SK-N-SH (cell line): ENCODE results near the gene ALDH5A1. TPM values are rescaled to one million over a fixed set of nuclear protein-coding genes. Genes with fewer than 3 reads are reported as not detected.

Experiments
- CTCF ChIA-PET: fragments of 300-600, 350-600 bp; formaldehyde crosslinking; extraction: SDS; loops from one replicate; lab custom pipeline; 2021; lab: Yijun Ruan, JAX
- POLR2A ChIA-PET: fragments of 350-600 bp; sonication (Branson Sonifier 250); formaldehyde crosslinking; extraction: SDS; loops from one replicate; lab custom pipeline; 2020; ENCODE audit warnings: antibody characterized with exemption, inconsistent platforms; lab: Yijun Ruan, JAX
- DNase-seq: peaks from one replicate; pipeline ENCODE4 v3.0.0; 2012
- H2AFZ ChIP-seq: fragments of 200-600 bp; sonication (generic); 2 replicates; pipeline ENCODE4 v1.8.1; 2016; ENCODE audit warnings: antibody characterized with exemption, mild to moderate bottlenecking, low read depth
- H3F3A ChIP-seq: fragments of 200-600 bp; sonication (generic); replicated peaks from 2 replicates; pipeline ENCODE3; 2016; ENCODE audit warnings: antibody characterized with exemption, mild to moderate bottlenecking; ENCODE audit not compliant: insufficient read depth
- H3K27ac ChIP-seq, 2 experiments: fragments of 200-500 bp in 1 of 2; fragments of 200-600 bp in 1 of 2; sonication (Bioruptor generic) in 1 of 2; sonication (generic), shearing (Covaris generic) in 1 of 2; 2 replicates each; pipeline versions ENCODE4 v1.5.1 to v1.6.1; 2014 to 2016; ENCODE audit warnings: low read depth in 2 of 2, inconsistent platforms in 1 of 2, low read length in 1 of 2, mild to moderate bottlenecking in 1 of 2, mixed read lengths in 1 of 2
- H3K27me3 ChIP-seq: fragments of 200-600 bp; sonication (generic), shearing (Covaris generic); 2 replicates; pipeline ENCODE4 v1.6.1; 2016; ENCODE audit warnings: mixed run types; ENCODE audit not compliant: insufficient read depth
- H3K36me3 ChIP-seq, 2 experiments: fragments of 200-500 bp in 1 of 2; fragments of 200-600 bp in 1 of 2; sonication (Bioruptor generic) in 1 of 2; sonication (generic) in 1 of 2; replicated peaks in 1 of 2; 2 replicates each; pipeline versions ENCODE3 to v1.5.1; 2014 to 2016; ENCODE audit warnings: low read length in 1 of 2, mild to moderate bottlenecking in 1 of 2; ENCODE audit not compliant: insufficient read depth in 2 of 2, control insufficient read depth in 1 of 2
- H3K4me1 ChIP-seq, 2 experiments: fragments of 200-500 bp in 1 of 2; fragments of 200-600 bp in 1 of 2; sonication (Bioruptor generic) in 1 of 2; sonication (generic), shearing (Covaris generic) in 1 of 2; 2 replicates each; pipeline versions ENCODE4 v1.5.1 to v1.6.1; 2014 to 2016; ENCODE audit warnings: low read depth in 1 of 2, low read length in 1 of 2, mixed run types in 1 of 2; ENCODE audit not compliant: insufficient read depth in 2 of 2, control insufficient read depth in 1 of 2
- H3K4me2 ChIP-seq: fragments of 200-600 bp; sonication (generic), shearing (Covaris generic); 2 replicates; pipeline ENCODE4 v1.6.1; 2017; ENCODE audit warnings: mixed run types
- H3K4me3 ChIP-seq, 2 experiments: fragments of 200-500 bp in 1 of 2; fragments of 200-600 bp in 1 of 2; sonication (Bioruptor generic) in 1 of 2; sonication (generic), shearing (Covaris generic) in 1 of 2; 2 replicates each; pipeline versions ENCODE4 v1.5.1 to v1.8.1; 2014 to 2016; ENCODE audit warnings: low read depth in 2 of 2, inconsistent platforms in 1 of 2, low read length in 1 of 2, mild to moderate bottlenecking in 1 of 2, mixed read lengths in 1 of 2, moderate library complexity in 1 of 2
- H3K79me2 ChIP-seq: fragments of 200-600 bp; sonication (generic); 2 replicates; pipeline ENCODE4 v1.8.1; 2017; ENCODE audit warnings: mild to moderate bottlenecking; ENCODE audit not compliant: insufficient read depth
- H3K9ac ChIP-seq: fragments of 200-600 bp; sonication (generic); 2 replicates; pipeline ENCODE4 v1.6.1; 2017; ENCODE audit warnings: mixed run types
- H3K9me2 ChIP-seq: fragments of 200-600 bp; sonication (generic); 2 replicates; pipeline ENCODE4 v1.6.1; 2017; ENCODE audit warnings: mixed run types
- H3K9me3 ChIP-seq: fragments of 200-600 bp; sonication (generic); 2 replicates; pipeline ENCODE4 v1.6.1; 2017; ENCODE audit warnings: mixed run types, mild to moderate bottlenecking, moderate library complexity
- H4K20me1 ChIP-seq: fragments of 200-600 bp; sonication (generic); 2 replicates; pipeline ENCODE4 v1.6.1; 2017; ENCODE audit warnings: mild to moderate bottlenecking, mixed run types; ENCODE audit not compliant: insufficient read depth
- EZH2phosphoT487 ChIP-seq: fragments of 200-600 bp; sonication (generic); IDR thresholded peaks from 2 replicates; pipeline ENCODE4 v1.6.1; 2017; ENCODE audit warnings: low read depth, mixed run types, mild to moderate bottlenecking, antibody characterized with exemption, moderate library complexity, borderline replicate concordance
- FOSL2 ChIP-seq: IDR thresholded peaks from 2 replicates; pipeline ENCODE4 v1.4.0; 2012; ENCODE audit warnings: low read depth, mild to moderate bottlenecking, moderate library complexity, borderline replicate concordance
- GABPA ChIP-seq: IDR thresholded peaks from 2 replicates; pipeline ENCODE4 v1.4.0; 2012; ENCODE audit warnings: low read depth, mild to moderate bottlenecking
- GATA2 ChIP-seq: sonication (generic); formaldehyde crosslinking; IDR thresholded peaks from 2 replicates; pipeline ENCODE4 v1.5.0; 2020; ENCODE audit warnings: mild to moderate bottlenecking, missing genetic modification reagents
- MEF2A ChIP-seq: IDR thresholded peaks from 2 replicates; pipeline ENCODE4 v1.4.0; 2012; ENCODE audit warnings: low read depth, borderline replicate concordance
- POLR2AphosphoS5 ChIP-seq: IDR thresholded peaks from 2 replicates; pipeline ENCODE4 v1.6.1; 2012; ENCODE audit warnings: low read depth, low read length
- RAD21 ChIP-seq: IDR thresholded peaks from 2 replicates; pipeline ENCODE4 v1.6.1; 2012; ENCODE audit warnings: mild to moderate bottlenecking, low read length
- RCOR1 ChIP-seq: fragments of 150-350 bp; IDR thresholded peaks from 2 replicates; pipeline ENCODE4 v1.6.1; 2017; ENCODE audit warnings: antibody characterized with exemption, low read length
- RXRA ChIP-seq: IDR thresholded peaks from 2 replicates; pipeline ENCODE4 v1.4.0; 2012; ENCODE audit warnings: low read depth, mild to moderate bottlenecking, borderline replicate concordance
- SIN3A ChIP-seq: IDR thresholded peaks from 2 replicates; pipeline ENCODE4 v1.6.1; 2012; ENCODE audit warnings: low read depth, mild to moderate bottlenecking, low read length, moderate library complexity, borderline replicate concordance
- SMC3 ChIP-seq: IDR thresholded peaks from 2 replicates; pipeline ENCODE4 v1.6.1; 2012; ENCODE audit warnings: low read depth, low read length, improper control_type of control experiment
- TAF1 ChIP-seq: IDR thresholded peaks from 2 replicates; pipeline ENCODE4 v1.6.1; 2012; ENCODE audit warnings: low read depth, mild to moderate bottlenecking, low read length, moderate library complexity, borderline replicate concordance
- TEAD4 ChIP-seq: IDR thresholded peaks from 2 replicates; pipeline ENCODE4 v1.4.0; 2012; ENCODE audit warnings: mild to moderate bottlenecking, borderline replicate concordance; ENCODE audit not compliant: insufficient read depth
- YY1 ChIP-seq: IDR thresholded peaks from 2 replicates; pipeline ENCODE4 v1.4.0; 2012; ENCODE audit warnings: low read depth, mild to moderate bottlenecking
- WGBS: methylation state at CpG from one replicate; pipeline ENCODE4 v1.1.6; 2017; ENCODE audit warnings: low lambda C conversion rate; 5-methylcytosine and 5-hydroxymethylcytosine counted together
- polyA plus RNA-seq, 3 experiments: library from polyadenylated mRNA; depleted of rRNA; stranded (reverse); fragments of >200 nt; gene quantifications; 2 replicates each; pipeline ENCODE4 v1.2.3, GENCODE V29; 2012
- TF ChIP-seq, protein P1 (sequence below): IDR thresholded peaks from 2 replicates; pipeline ENCODE4 v1.4.0; 2012; ENCODE audit warnings: low read depth
- TF ChIP-seq, protein P2 (sequence below): IDR thresholded peaks from 2 replicates; pipeline ENCODE4 v1.4.0; 2012; ENCODE audit warnings: low read depth, borderline replicate concordance
- TF ChIP-seq, protein P3 (sequence below): IDR thresholded peaks from 2 replicates; pipeline ENCODE4 v1.6.1; 2012; ENCODE audit warnings: mild to moderate bottlenecking, low read depth, low read length, moderate library complexity
- TF ChIP-seq, protein P4 (sequence below): fragments of 200-600 bp; sonication (generic); IDR thresholded peaks from 2 replicates; pipeline ENCODE4 v1.6.1; 2017; ENCODE audit warnings: antibody characterized with exemption, mild to moderate bottlenecking, moderate library complexity

ALDH5A1 gene
- polyA plus RNA-seq, 1 of the 3 experiments (the other 2 are of a cell fraction): 3.0 TPM

DNA sequence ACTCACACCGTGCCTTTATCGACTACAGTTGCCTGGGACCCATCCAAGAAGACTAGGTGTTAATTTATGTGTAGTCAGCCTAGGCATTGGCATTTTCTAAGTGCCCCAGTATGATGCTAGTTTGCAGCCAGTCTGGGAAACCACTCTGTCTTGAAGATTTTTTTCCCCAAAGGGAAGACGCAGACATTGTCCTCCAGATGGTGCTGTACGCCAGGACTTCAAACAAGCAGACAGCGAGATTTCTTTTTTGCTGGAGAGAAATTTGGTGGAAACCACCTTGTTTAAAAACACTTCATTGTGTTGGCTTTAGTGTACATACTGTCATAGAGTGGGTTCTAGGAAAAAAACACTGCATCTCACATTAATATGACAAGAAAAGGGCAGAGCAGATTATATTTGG is 30.0 kb downstream of the ALDH5A1 start:
- H3K27me3 ChIP-seq: no peaks in the 10 kb centered on the region
- H3K4me1 ChIP-seq: no peaks in the 10 kb centered on the region
- H3K9ac ChIP-seq: no peak overlapping the region
- H3K4me2 ChIP-seq: no peak overlapping the region
- H3K27ac ChIP-seq: no peak overlapping the region
- WGBS: 67% methylated on average over 4 of the region's 5 CpGs
- no peaks in the 10 kb centered on the region for H3K9me3 ChIP-seq
- no peaks in the 10 kb centered on the region for H3F3A ChIP-seq
- H3K79me2 ChIP-seq: no peaks in the 10 kb centered on the region
- H3K36me3 ChIP-seq: no peaks in the 10 kb centered on the region
- POLR2A ChIA-PET: interaction anchor here (1.0 kb wide), 1 partner anchor 122 kb away, joined by 4 read pairs; no protein-coding TSS in a partner anchor
- DNase-seq: peak; percentile 43
- CTCF ChIA-PET: interaction anchor here (0.8 to 5.0 kb wide), 20 partner anchors 11 to 546 kb away, joined by 3 to 34 read pairs (median 4); partner anchors contain the start of gene ALDH5A1
- TF ChIP-seq MEF2A: no peak
- TF ChIP-seq, protein P1, sequence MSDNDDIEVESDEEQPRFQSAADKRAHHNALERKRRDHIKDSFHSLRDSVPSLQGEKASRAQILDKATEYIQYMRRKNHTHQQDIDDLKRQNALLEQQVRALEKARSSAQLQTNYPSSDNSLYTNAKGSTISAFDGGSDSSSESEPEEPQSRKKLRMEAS: no peak
- TF ChIP-seq RXRA: no peak
- TF ChIP-seq FOSL2: no peak
- TF ChIP-seq GABPA: no peak
- TF ChIP-seq RCOR1: no peak
- no peak for TF ChIP-seq POLR2AphosphoS5
- TF ChIP-seq, protein P2, sequence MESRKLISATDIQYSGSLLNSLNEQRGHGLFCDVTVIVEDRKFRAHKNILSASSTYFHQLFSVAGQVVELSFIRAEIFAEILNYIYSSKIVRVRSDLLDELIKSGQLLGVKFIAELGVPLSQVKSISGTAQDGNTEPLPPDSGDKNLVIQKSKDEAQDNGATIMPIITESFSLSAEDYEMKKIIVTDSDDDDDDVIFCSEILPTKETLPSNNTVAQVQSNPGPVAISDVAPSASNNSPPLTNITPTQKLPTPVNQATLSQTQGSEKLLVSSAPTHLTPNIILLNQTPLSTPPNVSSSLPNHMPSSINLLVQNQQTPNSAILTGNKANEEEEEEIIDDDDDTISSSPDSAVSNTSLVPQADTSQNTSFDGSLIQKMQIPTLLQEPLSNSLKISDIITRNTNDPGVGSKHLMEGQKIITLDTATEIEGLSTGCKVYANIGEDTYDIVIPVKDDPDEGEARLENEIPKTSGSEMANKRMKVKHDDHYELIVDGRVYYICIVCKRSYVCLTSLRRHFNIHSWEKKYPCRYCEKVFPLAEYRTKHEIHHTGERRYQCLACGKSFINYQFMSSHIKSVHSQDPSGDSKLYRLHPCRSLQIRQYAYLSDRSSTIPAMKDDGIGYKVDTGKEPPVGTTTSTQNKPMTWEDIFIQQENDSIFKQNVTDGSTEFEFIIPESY: no peak
- TF ChIP-seq RAD21: peak; percentile 89
- no peak for TF ChIP-seq SIN3A
- TF ChIP-seq, protein P3, sequence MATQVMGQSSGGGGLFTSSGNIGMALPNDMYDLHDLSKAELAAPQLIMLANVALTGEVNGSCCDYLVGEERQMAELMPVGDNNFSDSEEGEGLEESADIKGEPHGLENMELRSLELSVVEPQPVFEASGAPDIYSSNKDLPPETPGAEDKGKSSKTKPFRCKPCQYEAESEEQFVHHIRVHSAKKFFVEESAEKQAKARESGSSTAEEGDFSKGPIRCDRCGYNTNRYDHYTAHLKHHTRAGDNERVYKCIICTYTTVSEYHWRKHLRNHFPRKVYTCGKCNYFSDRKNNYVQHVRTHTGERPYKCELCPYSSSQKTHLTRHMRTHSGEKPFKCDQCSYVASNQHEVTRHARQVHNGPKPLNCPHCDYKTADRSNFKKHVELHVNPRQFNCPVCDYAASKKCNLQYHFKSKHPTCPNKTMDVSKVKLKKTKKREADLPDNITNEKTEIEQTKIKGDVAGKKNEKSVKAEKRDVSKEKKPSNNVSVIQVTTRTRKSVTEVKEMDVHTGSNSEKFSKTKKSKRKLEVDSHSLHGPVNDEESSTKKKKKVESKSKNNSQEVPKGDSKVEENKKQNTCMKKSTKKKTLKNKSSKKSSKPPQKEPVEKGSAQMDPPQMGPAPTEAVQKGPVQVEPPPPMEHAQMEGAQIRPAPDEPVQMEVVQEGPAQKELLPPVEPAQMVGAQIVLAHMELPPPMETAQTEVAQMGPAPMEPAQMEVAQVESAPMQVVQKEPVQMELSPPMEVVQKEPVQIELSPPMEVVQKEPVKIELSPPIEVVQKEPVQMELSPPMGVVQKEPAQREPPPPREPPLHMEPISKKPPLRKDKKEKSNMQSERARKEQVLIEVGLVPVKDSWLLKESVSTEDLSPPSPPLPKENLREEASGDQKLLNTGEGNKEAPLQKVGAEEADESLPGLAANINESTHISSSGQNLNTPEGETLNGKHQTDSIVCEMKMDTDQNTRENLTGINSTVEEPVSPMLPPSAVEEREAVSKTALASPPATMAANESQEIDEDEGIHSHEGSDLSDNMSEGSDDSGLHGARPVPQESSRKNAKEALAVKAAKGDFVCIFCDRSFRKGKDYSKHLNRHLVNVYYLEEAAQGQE: no peak
- TF ChIP-seq TAF1: no peak
- TF ChIP-seq, protein P4, sequence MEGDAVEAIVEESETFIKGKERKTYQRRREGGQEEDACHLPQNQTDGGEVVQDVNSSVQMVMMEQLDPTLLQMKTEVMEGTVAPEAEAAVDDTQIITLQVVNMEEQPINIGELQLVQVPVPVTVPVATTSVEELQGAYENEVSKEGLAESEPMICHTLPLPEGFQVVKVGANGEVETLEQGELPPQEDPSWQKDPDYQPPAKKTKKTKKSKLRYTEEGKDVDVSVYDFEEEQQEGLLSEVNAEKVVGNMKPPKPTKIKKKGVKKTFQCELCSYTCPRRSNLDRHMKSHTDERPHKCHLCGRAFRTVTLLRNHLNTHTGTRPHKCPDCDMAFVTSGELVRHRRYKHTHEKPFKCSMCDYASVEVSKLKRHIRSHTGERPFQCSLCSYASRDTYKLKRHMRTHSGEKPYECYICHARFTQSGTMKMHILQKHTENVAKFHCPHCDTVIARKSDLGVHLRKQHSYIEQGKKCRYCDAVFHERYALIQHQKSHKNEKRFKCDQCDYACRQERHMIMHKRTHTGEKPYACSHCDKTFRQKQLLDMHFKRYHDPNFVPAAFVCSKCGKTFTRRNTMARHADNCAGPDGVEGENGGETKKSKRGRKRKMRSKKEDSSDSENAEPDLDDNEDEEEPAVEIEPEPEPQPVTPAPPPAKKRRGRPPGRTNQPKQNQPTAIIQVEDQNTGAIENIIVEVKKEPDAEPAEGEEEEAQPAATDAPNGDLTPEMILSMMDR: peak; percentile 79
- TF ChIP-seq YY1: no peak
- TF ChIP-seq GATA2 (CRISPR knock-in tag): no peak
- peak; percentile 88 for TF ChIP-seq SMC3
- no peak for TF ChIP-seq EZH2phosphoT487
- no peak for TF ChIP-seq TEAD4
- TF ChIP-seq, all 33 proteins: peak for 3
- Histone ChIP-seq H2AFZ (no peak overlapping the region), H3K9me2 (no peaks in the 10 kb centered on the region), H3K4me3 (no peak overlapping the region; a peak in 1 of 4 replicates), H4K20me1 (no peaks in the 10 kb centered on the region)
